Gastroesophageal sphincter (tissue), 4 donors: ENCODE results near the gene SPRYD3. TPM values are rescaled to one million over a fixed set of nuclear protein-coding genes. Genes with fewer than 3 reads are reported as not detected.
A peak's percentile ranks its signal among the peaks of the same experiment; 100 is the strongest.
"Not testable (repeated sequence)": the region's sequence is repeated elsewhere in the genome, so short reads cannot be mapped to it uniquely, and the experiment has no call there.

Source experiments
- ATAC-seq: fragments of 150-250 bp; one replicate; pipeline ENCODE4 v1.9.1; 2016; ENCODE audit warnings: mild to moderate bottlenecking, moderate library complexity
- H3K27ac ChIP-seq, 4 donors: fragments of 200-600 bp; sonication (generic) in 3 of 4; 1 replicate in 3 of 4; 2 replicates in 1 of 4; pipeline ENCODE4 v1.5.1; 2016 to 2019
- H3K27me3 ChIP-seq: fragments of 200-600 bp; sonication (generic); one replicate; pipeline ENCODE4 v1.5.1; 2019
- H3K36me3 ChIP-seq, 2 donors: fragments of 200-600 bp; sonication (generic); one replicate each; pipeline ENCODE4 v1.5.1; 2019; ENCODE audit warnings: control low read depth in 1 of 2
- H3K4me1 ChIP-seq, 3 donors: fragments of 200-600 bp; sonication (generic); 1 replicate in 2 of 3; 2 replicates in 1 of 3; pipeline ENCODE4 v1.5.1; 2016 to 2019; ENCODE audit warnings: control low read depth in 2 of 3
- H3K4me3 ChIP-seq, 2 donors: fragments of 200-600 bp; sonication (generic); one replicate each; pipeline ENCODE4 v1.5.1; 2019; ENCODE audit warnings: mild to moderate bottlenecking in 1 of 2, moderate library complexity in 1 of 2
- H3K9me3 ChIP-seq, 3 donors: fragments of 200-600 bp; sonication (generic); one replicate each; pipeline ENCODE4 v1.5.1; 2017 to 2019; ENCODE audit warnings: control low read depth in 2 of 3
- CTCF ChIP-seq, 4 experiments: fragments of 200-600 bp in 2 of 4; fragments of 450-650 bp in 2 of 4; sonication (generic) in 1 of 4; IDR thresholded peaks; one replicate each; pipeline ENCODE4 v1.5.1; 2017 to 2019; ENCODE audit warnings: antibody characterized with exemption in 4 of 4, mild to moderate bottlenecking in 2 of 4, moderate library complexity in 2 of 4
- EP300 ChIP-seq: sonication (generic); formaldehyde crosslinking; IDR thresholded peaks from one replicate; pipeline ENCODE4 v1.6.1; 2017; ENCODE audit warnings: antibody characterized with exemption, mild to moderate bottlenecking
- POLR2A ChIP-seq, 2 donors: fragments of 450-650 bp; IDR thresholded peaks; one replicate each; pipeline ENCODE4 v1.6.1; 2017; ENCODE audit warnings: antibody characterized with exemption in 2 of 2, mild to moderate bottlenecking in 2 of 2, moderate library complexity in 1 of 2
- POLR2AphosphoS5 ChIP-seq: sonication (generic); formaldehyde crosslinking; IDR thresholded peaks from one replicate; pipeline ENCODE4 v1.6.1; 2017; ENCODE audit warnings: antibody characterized with exemption
- WGBS, 2 donors: methylation state at CpG; one replicate each; pipeline ENCODE4 v1.1.5; 2018; ENCODE audit warnings: low coverage in 1 of 2; 5-methylcytosine and 5-hydroxymethylcytosine counted together
- total RNA-seq, 4 donors: library from RNA; depleted of rRNA; stranded (reverse); fragments of >200 nt; gene quantifications; one replicate each; pipeline ENCODE4 v1.1.0, GENCODE V29; 2016

Gene SPRYD3
- total RNA-seq, 4 donors from 2014 or later = 79.1 to 137 (median 110) TPM

- Histone ChIP-seq H3K27ac (peak overlapping the region; percentile 56 to 97 (median 89)), H3K4me3 (peak overlapping the region; percentile 43 to 83), H3K36me3 (peaks cover 0 to 28% of the 10 kb centered on the region in 2 donors), H3K9me3 (no peaks in the 10 kb centered on the region), H3K27me3 (no peaks in the 10 kb centered on the region), H3K4me1 (peaks cover 0 to 79% (median 32%) of the 10 kb centered on the region in 3 donors)
- WGBS, 2 donors = 17 to 20% methylated on average over 2 to 12 of the region's 13 CpGs
- peak; percentile 32 for ATAC-seq
- peak; percentile 46 for TF ChIP-seq POLR2AphosphoS5
- no peak for TF ChIP-seq CTCF (IDR thresholded peaks at IDR 0.05)
Measured at GRCh38 chr12:53098354-53098981, 19.3 kb upstream of the SPRYD3 start.

- TF ChIP-seq CTCF (IDR thresholded peaks at IDR 0.05) (peak in 3 of 4 experiments; percentile 45 to 55 (median 54)), EP300 (no peak), POLR2A (IDR thresholded peaks at IDR 0.05) (peak; percentile 43 to 70), POLR2AphosphoS5 (peak; percentile 10)
- peak; percentile 46 for ATAC-seq
- Histone ChIP-seq H3K36me3 (peaks cover 0 to 25% of the 10 kb centered on the region in 2 donors), H3K4me3 (peak within 1 kb of the TSS; percentile 43 to 83), H3K9me3 (no peaks in the 10 kb centered on the region), H3K27me3 (no peaks in the 10 kb centered on the region), H3K27ac (peak within 1 kb of the TSS; percentile 56 to 97 (median 89)), H3K4me1 (peaks cover 0 to 75% (median 32%) of the 10 kb centered on the region in 3 donors)
- WGBS, 2 donors = 0% methylated on average over 2 of the region's 51 CpGs; no CpG with 5 or more reads in 1 of the 2 donors
Measured at GRCh38 chr12:53097564-53098353, 18.6 kb upstream of the SPRYD3 start, which contains the start of gene IGFBP6. Gene IGFBP6 (plus strand): TSS chr12:53097667. CDS start chr12:53097718, 51 bp downstream.

- Histone ChIP-seq H3K36me3 (peaks cover 0 to 19% of the 10 kb centered on the region in 2 donors), H3K27ac (peak overlapping the region; percentile 56 to 97 (median 89)), H3K9me3 (no peaks in the 10 kb centered on the region), H3K27me3 (no peaks in the 10 kb centered on the region), H3K4me1 (peaks cover 0 to 73% (median 32%) of the 10 kb centered on the region in 3 donors), H3K4me3 (peak overlapping the region; percentile 43 to 83)
- peak; percentile 37 for ATAC-seq
- 0 to 14% methylated on average over 1 to 6 of the region's 9 CpGs for WGBS, 2 donors
- TF ChIP-seq POLR2AphosphoS5 = peak; percentile 34
- TF ChIP-seq POLR2A (IDR thresholded peaks at IDR 0.05) = no peak
Measured at GRCh38 chr12:53097207-53097563, 18.0 kb upstream of the SPRYD3 start.

GRCh38 chr12:53096759-53097158 is 17.6 kb upstream of the SPRYD3 start:
- Histone ChIP-seq H3K4me1 (peaks cover 0 to 73% (median 32%) of the 10 kb centered on the region in 3 donors), H3K4me3 (peak overlapping the region; percentile 43 to 83), H3K27me3 (no peaks in the 10 kb centered on the region), H3K36me3 (peaks cover 0 to 15% of the 10 kb centered on the region in 2 donors), H3K9me3 (no peaks in the 10 kb centered on the region), H3K27ac (peak overlapping the region; percentile 56 to 97 (median 89))
- no peak for TF ChIP-seq POLR2AphosphoS5
- 42 to 54% methylated on average over 5 to 8 of the region's 9 CpGs for WGBS, 2 donors
- no peak for ATAC-seq

DNA sequence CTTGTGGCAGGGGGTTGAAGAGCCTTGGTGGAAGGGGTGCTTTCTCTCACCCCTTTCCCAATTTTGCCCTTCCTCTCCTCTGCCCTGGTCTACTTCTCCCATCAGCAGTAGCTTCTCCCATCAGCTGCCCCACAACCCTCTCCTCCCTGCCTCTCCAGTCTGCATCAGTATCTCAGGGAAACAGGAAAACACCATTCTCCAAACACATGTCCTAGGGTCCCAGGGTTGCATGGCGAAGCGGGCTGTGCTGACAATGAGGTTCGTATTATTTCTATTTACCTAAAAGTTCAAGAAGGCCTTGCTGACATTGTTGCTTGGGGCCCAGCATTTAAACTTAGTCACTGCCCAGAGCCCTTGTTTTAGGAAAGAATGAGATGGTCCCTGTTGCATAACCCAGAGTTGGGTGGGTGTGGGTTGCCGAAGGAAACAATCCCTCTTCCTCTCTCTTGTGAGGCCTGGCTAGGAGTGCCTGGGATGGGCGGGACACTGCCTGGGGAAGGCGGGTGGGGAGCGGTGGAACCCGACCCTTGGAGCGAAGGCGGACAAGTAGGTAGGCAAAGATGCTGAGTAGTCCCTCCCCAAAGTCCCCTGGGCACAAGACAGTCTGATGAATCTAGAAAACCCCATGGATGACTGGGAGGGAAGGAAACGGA is 17.0 kb upstream of the SPRYD3 start:
- H3K27ac ChIP-seq = peak overlapping the region; percentile 56 to 97 (median 89)
- peak overlapping the region; percentile 43 to 83 for H3K4me3 ChIP-seq
- TF ChIP-seq POLR2AphosphoS5 (peak; percentile 59), CTCF (IDR thresholded peaks at IDR 0.05) (no peak)
- WGBS, 2 donors = 50 to 86% methylated on average over 2 to 4 of the region's 11 CpGs
- H3K27me3 ChIP-seq = no peaks in the 10 kb centered on the region
- no peaks in the 10 kb centered on the region for H3K9me3 ChIP-seq
- peaks cover 0 to 75% (median 32%) of the 10 kb centered on the region in 3 donors for H3K4me1 ChIP-seq
- peaks cover 0 to 9% of the 10 kb centered on the region in 2 donors for H3K36me3 ChIP-seq
- ATAC-seq = peak; percentile 79

DNA sequence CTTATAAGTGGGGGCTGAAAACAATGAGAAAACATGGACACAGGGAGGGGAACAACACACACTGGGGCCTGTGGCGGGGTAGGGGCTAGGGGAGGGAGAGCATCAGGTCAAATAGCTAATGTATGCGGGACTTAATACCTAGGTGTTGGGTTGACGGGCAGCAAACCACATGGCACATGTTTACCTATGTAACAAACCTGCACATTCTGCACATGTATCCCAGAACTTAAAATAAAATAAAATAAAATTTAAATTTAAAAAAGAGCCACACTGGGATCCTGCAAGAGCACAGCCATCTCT is 16.4 kb upstream of the SPRYD3 start:
- not testable (repeated sequence) for H3K36me3 ChIP-seq, H3K4me3 ChIP-seq, H3K9me3 ChIP-seq, ATAC-seq, H3K27me3 ChIP-seq
- H3K27ac ChIP-seq = peak overlapping the region; percentile 25 to 97 (median 89)
- peaks cover 0 to 73% (median 31%) of the 10 kb centered on the region in 3 donors for H3K4me1 ChIP-seq
- WGBS, 2 donors = 89 to 93% methylated on average over 3 of the region's 3 CpGs

GRCh38 chr12:53094796-53095595 is 15.8 kb upstream of the SPRYD3 start:
- H3K27me3 ChIP-seq, H3K4me3 ChIP-seq, H3K36me3 ChIP-seq, ATAC-seq, H3K9me3 ChIP-seq: not testable (repeated sequence)
- Histone ChIP-seq H3K27ac (peak overlapping the region in 2 of 4 donors; percentile 83 to 95), H3K4me1 (peaks cover 0 to 67% (median 26%) of the 10 kb centered on the region in 3 donors)
- 43 to 91% methylated on average over 1 to 2 of the region's 5 CpGs for WGBS, 2 donors
